LoVo (cell line): ENCODE results near the gene SLC38A10.
"Not testable (repeated sequence)": the region's sequence is repeated elsewhere in the genome, so short reads cannot be mapped to it uniquely, and the experiment has no call there.

Experiments used
- DNase-seq: peaks from one replicate; pipeline ENCODE4 v3.0.0-alpha.2; 2016; ENCODE audit warnings: low spot score

Gene SLC38A10

DNA sequence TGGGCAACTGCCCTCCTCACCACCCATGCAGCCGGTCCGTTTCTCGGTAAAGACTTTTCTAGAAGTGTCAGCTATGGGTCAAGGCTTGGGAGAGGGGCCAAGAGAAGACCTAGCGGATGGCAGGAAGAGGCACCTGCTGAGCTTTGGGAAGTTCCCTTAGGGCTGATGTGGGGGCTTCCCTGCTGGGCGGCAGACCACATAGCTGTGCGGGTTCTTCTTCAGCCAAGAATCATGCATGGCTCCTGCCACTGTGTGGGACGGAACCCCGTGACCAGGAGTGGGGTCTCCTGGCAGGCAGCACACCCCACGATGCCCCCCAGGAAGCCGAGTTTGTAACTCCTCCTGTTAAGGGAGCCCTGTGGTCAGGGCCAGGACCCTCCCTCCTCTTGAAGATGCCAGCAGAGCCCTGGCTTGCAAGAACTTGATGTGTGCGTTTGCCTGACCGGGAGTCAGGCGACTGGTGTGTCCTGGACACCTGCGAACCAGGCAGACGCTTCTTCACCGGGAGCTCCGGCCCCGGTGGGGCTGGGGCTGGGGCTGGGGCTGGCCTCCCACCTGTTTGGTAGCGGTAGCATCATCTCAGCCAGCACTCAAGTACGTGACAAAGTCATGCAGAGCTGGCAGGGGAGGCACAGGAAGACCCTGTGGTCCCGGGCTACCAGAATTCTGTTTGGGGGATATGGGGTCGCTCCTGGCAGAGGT is 17.7 kb upstream of the SLC38A10 start:
- no peak for DNase-seq

DNA sequence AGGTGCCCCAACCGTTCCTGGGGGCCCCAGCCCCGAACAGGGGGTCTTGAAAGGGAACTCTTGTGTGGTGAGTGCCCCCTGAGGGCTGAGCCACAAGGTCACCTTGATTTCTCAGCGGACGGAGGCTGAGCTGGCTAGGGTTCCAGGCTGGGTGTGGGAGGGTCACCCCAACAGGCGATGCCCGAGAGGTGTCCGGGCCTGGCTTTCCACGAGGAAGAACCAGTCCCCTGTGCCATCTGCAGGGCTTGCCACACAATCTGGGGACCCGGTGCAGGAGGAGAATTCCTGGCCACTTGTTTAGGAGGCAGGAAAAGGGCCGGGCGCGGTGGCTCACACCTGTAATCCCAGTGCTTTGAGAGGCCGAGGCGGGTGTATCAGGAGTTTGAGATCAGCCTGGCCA is 16.8 kb upstream of the SLC38A10 start:
- no peak for DNase-seq

DNA sequence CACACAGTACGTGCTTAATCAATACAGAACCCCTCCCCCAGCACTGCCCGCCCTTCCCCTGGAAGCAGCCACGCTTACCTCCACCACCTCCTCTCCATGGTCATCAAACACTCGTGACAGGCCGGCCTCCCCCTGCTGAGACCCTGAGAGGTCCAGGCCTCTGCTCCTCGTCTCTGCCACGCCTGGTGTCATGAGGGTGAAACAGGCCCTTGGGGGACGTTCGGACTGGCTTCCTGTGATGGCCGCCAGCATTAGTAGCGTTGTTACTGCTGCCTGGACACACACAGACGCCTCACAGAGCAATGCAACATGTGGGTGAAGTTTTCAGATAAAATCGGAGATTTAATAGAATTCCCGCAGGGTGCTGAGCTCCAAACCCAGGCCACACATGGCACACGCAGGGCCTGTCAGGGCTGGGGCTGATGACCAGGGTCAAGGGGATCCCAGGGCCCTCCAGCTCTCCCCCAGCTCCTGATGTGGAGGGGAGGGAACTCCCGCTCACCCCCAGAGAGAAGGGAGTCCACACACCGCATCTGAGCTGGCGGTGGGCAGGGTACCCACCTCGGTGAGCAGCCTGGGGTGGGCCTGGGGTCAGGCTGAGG is 15.9 kb upstream of the SLC38A10 start:
- no peak for DNase-seq

DNA sequence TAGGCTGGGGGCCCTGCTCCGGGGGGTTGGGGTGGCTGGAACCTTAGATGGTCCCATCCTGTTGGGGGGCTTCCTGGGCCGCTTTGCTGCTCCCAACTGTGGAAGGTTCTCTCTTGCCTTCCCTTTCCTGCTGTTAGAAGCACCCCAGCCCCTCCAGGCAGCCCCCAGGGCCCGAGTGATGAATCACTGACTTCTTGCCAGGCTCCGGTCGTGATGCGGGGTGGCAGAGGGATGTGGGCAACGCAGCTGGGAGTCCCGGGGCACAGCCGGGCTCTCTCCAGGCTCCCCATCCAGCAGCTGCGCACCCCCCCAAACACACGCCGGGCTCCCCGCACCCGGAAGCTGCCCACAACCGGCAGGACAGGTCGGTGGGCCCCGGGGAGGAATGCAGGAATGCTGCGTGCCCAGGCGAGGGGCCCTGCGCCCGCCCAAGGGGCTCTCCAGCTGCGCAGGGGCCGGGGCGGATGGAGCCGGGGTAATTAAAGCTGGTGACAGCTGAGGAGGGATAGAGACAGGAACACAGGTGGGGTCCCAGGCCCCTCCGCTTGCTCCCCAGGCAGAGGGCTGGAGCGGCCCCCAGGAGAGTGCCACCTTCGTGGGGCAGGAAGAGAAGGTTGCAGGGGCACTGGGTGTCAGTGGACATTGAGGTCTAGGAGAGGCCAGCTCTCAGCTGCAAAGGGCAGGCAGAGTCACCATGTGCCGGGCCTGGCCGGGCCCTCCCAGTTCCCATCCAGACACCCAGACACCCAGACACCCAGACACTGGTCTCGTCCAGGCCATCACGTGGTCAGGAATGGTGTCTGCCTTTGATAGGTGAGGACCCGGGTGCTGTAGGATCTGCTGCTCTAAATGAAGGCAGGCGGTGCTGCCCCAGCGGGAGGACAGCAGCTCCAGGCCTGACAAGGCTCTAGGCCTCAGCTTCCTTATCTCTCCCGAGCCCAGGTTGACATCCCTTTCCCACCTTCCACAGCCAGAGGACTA is 15.0 kb upstream of the SLC38A10 start:
- DNase-seq, result no peak

DNA sequence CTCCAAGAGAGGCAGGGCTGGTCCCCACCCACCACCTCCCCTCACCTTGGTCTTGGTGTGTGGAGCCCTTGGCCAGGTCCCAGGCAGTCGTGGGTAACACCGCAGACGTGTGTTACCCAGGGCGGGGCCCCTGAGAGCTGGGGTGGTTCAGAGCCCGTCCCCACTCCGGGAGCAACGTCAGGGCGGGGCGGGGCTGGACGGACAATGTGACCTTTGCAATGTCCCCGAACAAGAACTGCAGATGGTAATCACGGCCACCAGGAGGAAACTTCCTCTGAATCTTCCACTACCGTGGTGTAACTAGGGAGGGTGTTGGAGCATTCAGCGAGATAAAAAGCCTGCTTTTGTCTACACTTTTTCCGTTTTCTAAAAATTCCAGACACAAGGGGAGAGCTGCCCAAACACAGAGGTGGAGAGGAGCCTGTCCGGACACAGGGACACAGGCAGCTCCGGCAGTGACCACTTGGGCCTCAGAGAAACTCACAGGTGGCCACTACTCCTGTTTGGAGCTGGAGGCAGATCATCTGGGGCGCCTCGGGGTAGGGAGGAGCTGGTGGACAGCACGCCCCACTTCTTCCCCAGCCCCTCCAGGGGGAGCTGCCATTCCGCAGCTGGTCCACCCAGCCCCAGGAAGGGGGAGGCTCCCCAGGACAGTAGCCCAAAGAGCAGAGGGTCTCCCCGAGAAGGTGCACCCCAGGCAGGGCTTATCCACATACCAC is 14.2 kb upstream of the SLC38A10 start:
- peak; percentile 90 for DNase-seq

DNA sequence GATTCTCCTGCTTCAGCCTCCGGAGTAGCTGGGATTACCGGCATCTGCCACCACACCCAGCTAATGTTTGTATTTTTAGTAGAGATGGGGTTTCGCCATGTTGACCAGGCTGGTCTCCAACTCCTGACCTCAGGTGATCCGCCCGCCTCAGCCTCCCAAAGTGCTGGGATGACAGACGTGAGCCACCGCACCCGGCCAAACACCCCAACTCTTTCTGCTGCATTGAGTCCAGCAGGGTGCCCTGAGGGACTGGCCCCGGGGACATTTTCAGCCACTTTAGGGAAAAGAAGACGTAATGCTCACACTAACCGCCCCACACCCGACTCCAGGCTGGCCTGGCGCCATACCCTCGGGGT is 13.7 kb upstream of the SLC38A10 start:
- not testable (repeated sequence) for DNase-seq

DNA sequence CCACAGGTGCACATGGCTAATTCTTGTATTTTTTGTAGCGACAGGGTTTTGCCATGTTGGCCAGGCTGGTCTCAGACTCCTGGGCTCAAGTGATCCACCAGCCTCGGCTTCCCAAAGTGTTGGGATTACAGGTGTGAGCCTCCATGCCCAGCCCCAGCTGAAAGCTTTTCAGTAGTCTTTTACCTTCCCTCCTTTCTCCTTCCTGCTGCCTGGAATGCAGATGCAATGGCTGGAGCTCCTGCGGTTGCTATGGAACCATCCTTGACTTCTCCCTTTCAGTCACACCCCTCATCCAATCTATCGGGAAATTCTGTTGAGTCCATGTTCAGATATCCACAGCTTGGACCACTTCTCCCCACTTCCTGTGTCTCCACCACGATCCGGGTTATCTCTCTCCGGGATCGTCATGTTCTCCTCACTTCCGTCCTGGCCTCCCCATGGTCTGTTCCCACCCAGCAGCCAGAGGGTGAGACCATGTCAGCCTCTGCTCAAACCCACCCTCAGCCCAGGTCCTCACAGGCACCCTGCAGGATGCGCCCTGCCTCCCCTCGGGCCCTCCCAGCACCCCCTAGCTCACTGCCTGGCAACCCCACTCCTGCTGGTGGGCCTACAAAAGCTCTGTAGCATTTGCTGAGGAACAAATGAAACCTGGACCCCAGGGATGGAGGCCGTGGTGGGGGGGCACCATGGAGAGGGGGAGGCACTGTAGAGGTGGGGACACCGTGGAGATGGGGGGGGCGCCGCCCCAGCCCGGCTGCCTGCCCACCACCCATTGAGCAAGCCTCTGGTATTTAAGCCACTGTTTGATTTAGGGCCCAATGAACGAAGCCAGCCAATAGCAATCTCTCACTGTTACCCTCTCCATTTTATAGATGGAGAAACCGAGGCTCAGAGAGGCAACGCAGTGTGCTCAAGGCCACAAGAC is 12.8 kb upstream of the SLC38A10 start:
- no peak for DNase-seq

DNA sequence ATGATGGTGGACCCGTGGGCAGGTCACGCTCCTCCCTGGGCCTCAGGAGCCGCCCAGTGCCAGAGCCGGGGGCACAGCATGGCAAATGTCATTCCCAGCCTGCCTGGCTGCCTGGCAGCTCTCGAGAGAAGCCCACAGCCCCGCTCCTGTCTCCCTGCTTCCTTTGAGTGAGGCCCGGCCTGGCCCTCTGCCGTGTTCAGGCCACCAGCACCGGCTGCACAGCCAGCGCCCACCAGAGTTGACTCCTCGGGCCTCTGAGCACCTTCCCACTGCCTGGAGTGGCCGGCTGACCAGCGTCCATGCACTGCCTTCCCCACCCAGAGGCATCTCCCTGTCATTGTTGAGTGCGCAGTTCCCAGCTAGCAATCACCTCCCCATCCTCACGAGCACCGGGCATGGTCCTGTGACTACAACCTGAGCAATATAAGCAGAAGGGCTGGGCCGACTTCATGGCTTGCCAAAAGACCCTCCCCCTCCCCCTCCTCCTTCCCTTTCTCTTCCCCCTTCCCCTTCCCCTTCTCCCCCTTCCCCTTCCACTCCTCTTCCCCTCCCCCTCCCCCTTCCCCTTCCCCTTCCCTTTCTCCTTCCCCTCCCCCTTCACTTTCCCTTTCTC is 11.9 kb upstream of the SLC38A10 start:
- no peak for DNase-seq

DNA sequence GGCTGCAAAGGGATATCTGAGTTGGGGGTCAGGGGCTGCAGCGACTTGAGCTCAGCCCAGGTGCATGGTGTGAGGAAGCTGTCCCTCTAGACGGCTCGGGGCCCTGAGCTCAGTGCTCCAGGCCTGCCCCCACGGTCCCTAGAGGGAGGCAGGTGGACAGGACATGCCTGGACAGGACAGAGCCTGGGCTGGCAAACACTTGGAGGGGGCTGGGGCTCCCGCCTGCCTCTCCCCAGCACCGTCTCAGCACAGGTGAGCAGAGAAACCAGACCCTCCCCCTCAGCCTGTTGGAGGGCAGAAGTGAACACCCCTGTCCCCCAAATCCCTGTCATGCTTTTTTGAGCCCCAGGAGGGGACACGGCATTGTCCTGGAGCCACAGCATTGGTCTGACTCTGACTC is 11.4 kb upstream of the SLC38A10 start:
- DNase-seq, result no peak

DNA sequence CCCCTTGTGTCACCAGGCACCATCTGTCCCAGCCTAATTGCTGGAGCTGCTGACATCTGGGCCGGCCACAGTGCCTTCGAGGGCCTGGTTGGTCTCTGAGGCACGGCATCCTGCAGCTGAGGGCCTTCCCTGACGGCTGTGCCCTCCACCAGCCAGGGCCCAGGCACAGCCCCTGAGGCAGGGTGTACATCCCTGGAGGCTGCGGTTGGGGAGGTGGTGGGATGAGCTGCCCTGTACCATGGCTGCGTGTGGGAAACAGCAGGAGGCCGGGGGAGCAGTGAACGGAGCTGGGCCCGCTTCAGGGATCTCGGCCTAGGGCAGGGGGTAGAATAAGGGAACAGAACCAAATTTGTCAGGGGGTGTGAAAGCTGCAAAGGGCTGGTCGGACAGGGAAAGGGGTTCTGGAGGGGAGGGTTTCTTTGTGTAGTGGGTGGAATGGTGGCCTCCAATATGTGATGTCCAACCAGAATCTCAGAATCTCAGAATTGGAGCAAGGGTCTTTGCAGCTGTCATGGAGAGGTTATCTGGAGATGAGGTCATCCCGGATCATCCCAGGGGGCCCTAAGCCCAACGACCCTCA is 10.0 kb upstream of the SLC38A10 start:
- no peak for DNase-seq

DNA sequence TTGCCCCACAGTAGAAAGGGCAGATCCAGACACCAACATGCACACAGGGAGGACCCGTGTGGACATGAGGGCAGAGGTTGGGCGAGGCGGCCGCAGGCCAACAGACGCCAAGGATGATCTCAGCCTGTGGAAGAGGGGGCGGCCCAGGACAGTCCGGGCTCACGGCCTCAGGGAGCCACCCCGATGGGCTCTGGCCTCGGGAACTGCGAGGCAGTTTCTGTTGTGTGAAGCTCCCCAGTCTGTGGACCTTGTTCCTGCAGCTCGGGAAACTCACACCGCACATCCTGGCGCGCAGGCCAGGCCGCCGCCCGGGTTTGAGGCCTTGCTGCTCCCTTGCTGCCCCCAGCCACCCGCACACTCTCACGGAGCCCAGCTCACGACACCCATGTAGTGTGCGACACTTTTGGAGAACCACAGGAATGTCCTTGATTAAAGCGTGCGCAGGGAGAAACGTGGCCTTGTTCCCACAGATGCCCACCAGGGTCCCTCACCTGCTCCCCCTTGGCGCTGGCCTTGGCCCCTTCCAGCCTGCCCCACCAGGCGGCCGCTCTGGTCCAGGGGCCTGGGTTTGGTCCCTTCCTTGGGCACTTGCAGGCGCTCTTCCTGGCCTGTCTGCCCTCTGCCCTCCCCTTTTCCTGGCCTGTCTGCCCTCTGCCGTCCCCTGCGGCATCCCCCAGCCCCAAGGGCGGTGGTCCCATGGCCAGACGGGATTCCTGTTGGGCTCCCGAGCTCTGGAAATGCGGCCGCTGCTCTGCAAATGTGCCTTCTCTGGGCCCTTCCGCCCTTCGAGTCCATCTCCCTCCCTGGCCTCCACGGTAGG is 9.3 kb upstream of the SLC38A10 start:
- no peak for DNase-seq

DNA sequence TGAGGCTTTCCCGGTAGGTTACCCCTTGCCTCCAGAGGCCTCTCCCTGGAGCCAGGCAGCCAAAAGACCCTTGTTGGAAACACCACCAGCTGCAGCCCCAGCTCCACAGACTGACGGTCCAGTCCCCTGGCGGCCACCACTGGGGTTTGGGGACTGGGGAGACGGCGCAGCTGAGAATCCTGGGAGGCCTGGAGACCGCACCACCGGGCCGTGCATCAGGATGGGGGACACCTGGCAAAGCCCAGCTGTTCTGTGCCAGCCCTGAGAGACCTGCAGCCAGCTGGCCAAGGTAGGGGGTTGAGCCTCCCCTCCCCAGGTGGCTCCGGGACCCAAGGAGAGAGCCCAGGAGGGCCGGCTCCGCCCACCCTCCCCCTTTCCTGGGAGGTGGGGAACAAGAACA is 8.3 kb upstream of the SLC38A10 start:
- no peak for DNase-seq

DNA sequence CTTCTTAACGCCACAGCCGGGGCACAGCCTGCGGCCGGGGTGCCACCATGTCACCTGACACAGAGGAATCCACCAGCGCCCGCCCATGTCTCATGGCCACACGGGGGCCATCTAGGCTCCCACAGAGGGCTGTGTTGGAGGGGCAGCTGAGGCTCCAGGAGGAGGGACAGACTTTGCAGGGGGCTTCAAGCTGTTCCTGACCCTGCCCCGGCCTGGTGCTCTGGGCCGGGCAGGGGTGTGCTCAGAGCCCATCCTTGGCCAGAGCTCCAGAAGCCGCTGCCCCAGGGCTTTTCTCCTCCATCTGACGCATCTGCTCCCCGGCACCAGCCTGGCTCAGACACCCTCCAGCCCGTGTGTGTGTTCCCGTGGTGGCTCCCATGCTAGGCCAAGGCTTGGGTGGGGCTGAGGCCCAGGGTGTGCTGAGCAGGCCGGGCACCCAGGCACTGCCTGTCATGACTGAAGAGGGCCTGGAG is 7.8 kb upstream of the SLC38A10 start:
- no peak for DNase-seq

DNA sequence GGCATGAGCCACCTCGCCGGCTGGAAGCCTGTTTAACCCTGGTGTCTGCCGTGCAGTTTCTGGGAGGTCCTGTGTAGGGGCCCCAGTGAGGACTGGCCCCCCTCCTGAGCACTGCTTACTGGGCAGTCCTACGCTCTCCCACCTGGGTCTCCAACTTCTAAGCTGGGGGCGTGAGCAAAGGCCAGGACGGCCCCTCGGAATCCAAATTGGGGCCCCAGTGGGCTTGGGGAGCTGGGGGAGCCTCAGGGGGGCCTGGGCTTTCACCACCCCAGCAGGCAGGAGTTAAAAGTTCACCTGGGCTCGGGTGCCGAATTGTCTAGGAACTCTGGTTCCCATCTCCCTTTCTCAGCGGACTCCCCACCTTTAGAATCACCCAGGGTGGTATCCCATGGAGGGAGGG is 7.2 kb upstream of the SLC38A10 start:
- no peak for DNase-seq

DNA sequence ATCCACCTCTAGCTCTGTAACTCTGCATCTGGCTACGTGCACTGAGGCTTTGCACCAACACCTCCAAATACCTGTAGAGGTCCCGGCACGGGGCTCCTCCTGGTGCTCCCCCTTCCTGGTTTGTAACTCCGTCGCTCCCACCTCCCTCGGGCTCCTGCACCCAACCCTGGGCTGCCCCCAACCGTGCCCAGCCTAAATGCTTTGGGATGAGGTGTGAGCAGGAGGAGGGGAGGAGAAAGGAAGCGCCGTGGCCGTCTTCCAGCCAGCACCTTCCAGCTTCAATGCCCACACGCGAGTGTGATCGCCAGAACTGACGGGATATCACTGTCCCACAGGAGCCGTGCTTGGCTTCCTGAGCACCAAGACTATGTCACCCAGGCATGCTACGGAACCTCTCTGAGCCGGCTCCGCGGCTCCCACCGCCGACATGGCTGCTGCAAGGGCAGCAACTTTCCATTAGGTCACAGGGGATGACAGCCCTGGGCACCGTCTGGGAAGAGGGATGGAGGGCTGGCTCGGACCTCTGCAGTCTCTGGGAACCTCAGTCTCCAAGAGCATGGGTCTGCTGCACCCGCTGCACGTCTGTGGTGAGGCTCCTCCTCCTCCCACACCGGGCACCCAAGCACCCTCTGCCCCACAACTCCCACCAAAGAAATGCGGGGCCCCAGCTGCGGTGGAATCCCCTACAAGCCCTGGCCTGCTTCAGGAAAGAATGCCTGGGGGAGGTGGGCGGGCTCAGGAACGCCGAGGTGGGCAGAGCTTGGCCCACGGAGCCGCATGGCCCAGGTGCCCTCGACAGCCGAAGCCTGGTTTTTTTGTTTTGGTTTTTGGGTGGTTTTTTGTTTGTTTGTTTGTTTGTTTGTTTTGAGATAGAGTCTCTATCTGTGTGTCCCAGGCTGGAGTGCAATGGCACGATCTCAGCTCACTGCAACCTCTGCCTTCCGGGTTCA is 6.4 kb upstream of the SLC38A10 start:
- no peak for DNase-seq

DNA sequence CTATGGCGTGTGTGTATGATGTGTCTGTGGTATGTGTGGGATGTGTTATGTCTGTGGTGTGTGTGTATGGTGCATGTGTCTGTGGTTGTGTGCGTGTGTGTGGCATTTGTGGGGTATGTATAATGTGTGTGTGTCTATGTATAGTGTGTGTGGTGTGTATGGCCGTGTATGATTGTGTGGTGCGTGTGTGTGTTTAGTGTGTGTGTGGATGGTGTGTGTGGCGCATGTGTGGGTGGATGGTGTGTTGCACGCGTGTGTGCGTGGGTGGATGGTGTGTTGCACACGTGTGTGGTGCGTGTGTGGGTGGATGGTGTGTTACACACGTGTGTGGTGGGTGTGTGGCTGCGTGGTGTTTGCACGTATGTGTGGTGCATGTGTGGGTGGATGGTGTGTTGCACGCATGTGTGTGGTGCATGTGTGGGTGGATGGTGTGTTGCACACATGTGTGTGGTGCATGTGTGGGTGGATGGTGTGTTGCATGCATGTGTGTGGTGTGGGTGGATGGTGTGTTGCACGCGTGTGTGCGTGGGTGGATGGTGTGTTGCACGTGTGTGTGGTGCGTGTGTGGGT is 5.6 kb upstream of the SLC38A10 start:
- DNase-seq, result no peak

DNA sequence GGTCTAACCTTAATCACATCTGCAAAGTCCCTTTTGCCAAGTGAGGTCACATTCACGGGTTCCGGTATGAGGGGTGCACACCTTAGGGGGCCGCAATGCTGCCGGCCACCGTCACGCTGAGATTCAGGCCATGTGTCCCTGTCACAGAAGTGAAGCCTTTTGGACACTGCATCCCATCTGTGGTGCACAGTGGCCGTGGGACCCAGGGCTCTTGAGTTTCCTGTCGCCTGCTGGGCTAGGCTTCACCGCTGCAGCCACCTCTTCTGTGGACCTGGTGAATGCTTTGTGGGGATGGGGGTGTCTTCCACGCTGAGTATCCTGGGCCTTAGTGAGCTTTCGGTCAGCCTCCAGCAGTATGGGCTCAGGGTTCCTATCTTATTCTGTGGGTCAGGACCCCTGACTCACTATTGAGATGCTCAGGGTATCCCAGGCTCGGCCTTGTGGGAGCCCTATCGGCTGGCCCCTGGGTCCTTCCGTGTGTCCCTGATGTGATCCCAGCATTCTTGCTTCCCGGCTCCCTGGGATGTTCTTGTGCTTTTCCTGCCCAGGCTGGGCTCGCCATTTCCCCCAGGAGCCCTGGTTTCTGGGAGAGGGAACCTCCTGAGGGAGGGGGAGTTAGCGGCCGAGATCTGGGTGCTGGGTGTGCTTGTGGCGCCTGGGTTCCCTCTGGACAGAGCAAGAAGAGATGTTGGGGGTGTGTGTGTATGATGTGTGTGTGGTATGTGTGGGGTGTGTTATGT is 4.9 kb upstream of the SLC38A10 start:
- no peak for DNase-seq
